Measurements from ENCODE around the gene TMEM8B.

Gene TMEM8B

GRCh38 chr9:35811381-35812024, 17.5 kb upstream of the TMEM8B start:
- H4K20me1 ChIP-seq (ENCODE audit: insufficient read depth, low read length), result no peaks in the 10 kb centered on the region
- peak overlapping the region; percentile 53; the same call in 1 of the 2 replicates for H3K27ac ChIP-seq (ENCODE audit: low read length)
- peak overlapping the region; percentile 47; the same call in 1 of the 2 replicates for H3K9ac ChIP-seq (ENCODE audit: low read length)
- H3K36me3 ChIP-seq (replicated peaks; ENCODE audit: insufficient read depth, low read length), result no peaks in the 10 kb centered on the region
- peaks cover 25% of the 10 kb centered on the region for H3K4me1 ChIP-seq (ENCODE audit: low read length)
- H3F3A ChIP-seq (ENCODE audit: insufficient read depth, low read length), result peaks cover 30% of the 10 kb centered on the region; the same call in 1 of the 2 replicates
- no peaks in the 10 kb centered on the region for H3K27me3 ChIP-seq (replicated peaks; ENCODE audit: insufficient read depth, low read length)
- peak overlapping the region; percentile 35 for H2AFZ ChIP-seq (ENCODE audit: low read length)
- no peaks in the 10 kb centered on the region for H3K79me2 ChIP-seq (ENCODE audit: low read length)
- H3K9me2 ChIP-seq (replicated peaks; ENCODE audit: insufficient read depth, low read length), result no peaks in the 10 kb centered on the region
- peak overlapping the region; percentile 57 for H3K4me3 ChIP-seq (ENCODE audit: low read length)
- TF ChIP-seq EZH2 (optimal IDR thresholded peaks at IDR 0.05; ENCODE audit: low read depth, low read length) (no peak), EZH2phosphoT487 (IDR thresholded peaks at IDR 0.05; ENCODE audit: low read length) (no peak)
- no peaks in the 10 kb centered on the region for H3K9me3 ChIP-seq (replicated peaks; ENCODE audit: insufficient read depth, low read length)
- no peak for DNase-seq
- peak overlapping the region; percentile 79 for H3K4me2 ChIP-seq (ENCODE audit: low read depth, low read length)

GRCh38 chr9:35812025-35812602, 16.9 kb upstream of the TMEM8B start, which contains the start of gene SPAG8:
Gene SPAG8 (minus strand): TSS chr9:35812262. CDS start chr9:35812147, 115 bp downstream.
- Histone ChIP-seq H3K9ac (ENCODE audit: low read length) (peak within 1 kb of the TSS; percentile 54), H3K4me1 (ENCODE audit: low read length) (peaks cover 25% of the 10 kb centered on the region), H3F3A (ENCODE audit: insufficient read depth, low read length) (peaks cover 30% of the 10 kb centered on the region; the same call in 1 of the 2 replicates), H3K79me2 (ENCODE audit: low read length) (no peaks in the 10 kb centered on the region), H2AFZ (ENCODE audit: low read length) (peak within 1 kb of the TSS; percentile 73), H3K36me3 (replicated peaks; ENCODE audit: insufficient read depth, low read length) (no peaks in the 10 kb centered on the region), H3K9me3 (replicated peaks; ENCODE audit: insufficient read depth, low read length) (no peaks in the 10 kb centered on the region), H3K27me3 (replicated peaks; ENCODE audit: insufficient read depth, low read length) (no peaks in the 10 kb centered on the region), H3K27ac (ENCODE audit: low read length) (peak within 1 kb of the TSS; percentile 53; the same call in 1 of the 2 replicates), H3K4me3 (ENCODE audit: low read length) (peak within 1 kb of the TSS; percentile 57), H3K4me2 (ENCODE audit: low read depth, low read length) (peak within 1 kb of the TSS; percentile 79), H3K9me2 (replicated peaks; ENCODE audit: insufficient read depth, low read length) (no peaks in the 10 kb centered on the region), H4K20me1 (ENCODE audit: insufficient read depth, low read length) (no peaks in the 10 kb centered on the region)
- TF ChIP-seq EZH2 (optimal IDR thresholded peaks at IDR 0.05; ENCODE audit: low read depth, low read length) (no peak), CTCF (IDR thresholded peaks at IDR 0.05; ENCODE audit: low read length) (no peak), EZH2phosphoT487 (IDR thresholded peaks at IDR 0.05; ENCODE audit: low read length) (no peak)
- peak; percentile 99 for DNase-seq

- no peaks in the 10 kb centered on the region for H3K9me2 ChIP-seq (replicated peaks; ENCODE audit: insufficient read depth, low read length)
- H3K4me2 ChIP-seq (ENCODE audit: low read depth, low read length), result peak overlapping the region; percentile 66
- H3F3A ChIP-seq (ENCODE audit: insufficient read depth, low read length), result peaks cover 30% of the 10 kb centered on the region; the same call in 1 of the 2 replicates
- H3K4me1 ChIP-seq (ENCODE audit: low read length), result peaks cover 25% of the 10 kb centered on the region
- no peaks in the 10 kb centered on the region for H4K20me1 ChIP-seq (ENCODE audit: insufficient read depth, low read length)
- TF ChIP-seq EZH2phosphoT487 (IDR thresholded peaks at IDR 0.05; ENCODE audit: low read length) (no peak), CTCF (IDR thresholded peaks at IDR 0.05; ENCODE audit: low read length) (peak; percentile 30)
- H3K79me2 ChIP-seq (ENCODE audit: low read length), result no peaks in the 10 kb centered on the region
- H2AFZ ChIP-seq (ENCODE audit: low read length), result no peak overlapping the region
- H3K9me3 ChIP-seq (replicated peaks; ENCODE audit: insufficient read depth, low read length), result no peaks in the 10 kb centered on the region
- peak overlapping the region; percentile 90 for H3K4me3 ChIP-seq (ENCODE audit: low read length)
- no peaks in the 10 kb centered on the region for H3K27me3 ChIP-seq (replicated peaks; ENCODE audit: insufficient read depth, low read length)
- no peak overlapping the region; the same call in 1 of the 2 replicates for H3K27ac ChIP-seq (ENCODE audit: low read length)
- no peak for DNase-seq
- peak overlapping the region; percentile 94; the same call in 1 of the 2 replicates for H3K9ac ChIP-seq (ENCODE audit: low read length)
- H3K36me3 ChIP-seq (replicated peaks; ENCODE audit: insufficient read depth, low read length), result no peaks in the 10 kb centered on the region
Observed at GRCh38 chr9:35813434-35814105, 15.5 kb upstream of the TMEM8B start.
